Eye (tissue), 1 donor: ENCODE measurements around the gene SREBF1.
A peak's percentile ranks its signal among the peaks of the same experiment; 100 is the strongest.

Source experiments
- DNase-seq: peaks from one replicate; pipeline ENCODE4 v3.0.0-alpha.2; 2015

SREBF1 gene

GRCh38 chr17:17836818-17837379 is at the start of gene SREBF1:
Gene SREBF1, minus strand, starts transcription at chr17:17836986. Its CDS starts 169 bp downstream, at chr17:17836817.
- peak; percentile 81 for DNase-seq

GRCh38 chr17:17886226-17886625 is 49.4 kb upstream of the SREBF1 start:
- no peak for DNase-seq

GRCh38 chr17:17884391-17885357 is 47.9 kb upstream of the SREBF1 start:
- DNase-seq = peak; percentile 69

- no peak for DNase-seq
These were observed 47.0 kb upstream of the SREBF1 start for GRCh38 chr17:17883801-17884200.

GRCh38 chr17:17882082-17882581 is 45.3 kb upstream of the SREBF1 start:
- DNase-seq = no peak

GRCh38 chr17:17880577-17881196 is 43.9 kb upstream of the SREBF1 start:
- no peak for DNase-seq

- DNase-seq = peak; percentile 93
These were observed 41.0 kb upstream of the SREBF1 start for GRCh38 chr17:17877529-17878358.

GRCh38 chr17:17876959-17877528 is 40.3 kb upstream of the SREBF1 start:
- DNase-seq = peak; percentile 71

GRCh38 chr17:17874478-17874877 is 37.7 kb upstream of the SREBF1 start:
- DNase-seq = no peak

- DNase-seq = no peak
These were observed 36.7 kb upstream of the SREBF1 start for GRCh38 chr17:17873450-17873991.

- no peak for DNase-seq
These were observed 36.0 kb upstream of the SREBF1 start for GRCh38 chr17:17872547-17873345.

GRCh38 chr17:17871913-17872312 is 35.1 kb upstream of the SREBF1 start:
- DNase-seq = no peak

- DNase-seq = no peak
These were observed 33.5 kb upstream of the SREBF1 start for GRCh38 chr17:17870247-17870646.

GRCh38 chr17:17868641-17869522 is 32.1 kb upstream of the SREBF1 start:
- peak; percentile 86 for DNase-seq

GRCh38 chr17:17866897-17867296 is 30.1 kb upstream of the SREBF1 start:
- DNase-seq = no peak

- no peak for DNase-seq
These were observed 29.6 kb upstream of the SREBF1 start for GRCh38 chr17:17866425-17866824.

- DNase-seq = no peak
These were observed 28.2 kb upstream of the SREBF1 start for GRCh38 chr17:17865035-17865434.

- DNase-seq = no peak
These were observed 24.0 kb upstream of the SREBF1 start for GRCh38 chr17:17860766-17861107.

GRCh38 chr17:17859909-17860765 is 23.4 kb upstream of the SREBF1 start:
- peak; percentile 87 for DNase-seq
